ENCODE data around the gene ADARB1.

GRCh38 chr21:45135868-45136267 is 61.5 kb downstream of the ADARB1 start:
- no peak for TF ChIP-seq CTCF (IDR thresholded peaks at IDR 0.05)
- no peak for TF ChIP-seq ZFX (IDR thresholded peaks at IDR 0.05; ENCODE audit: borderline replicate concordance)

Measured in 22Rv1 (cell line).